T-helper 22 cell (primary cell): ENCODE measurements around the gene PTPA.
A peak's percentile ranks its signal among the peaks of the same experiment; 100 is the strongest.

Experiments
- DNase-seq: peaks from one replicate; pipeline ENCODE4 v3.0.0-alpha.2; 2020; ENCODE audit warnings: low read depth

Gene PTPA

GRCh38 chr9:129110740-129111527 is at the start of gene PTPA, which contains the start of gene CRAT:
TSS of gene PTPA (plus strand) at chr9:129111415. CDS start at chr9:129111601, 186 bp downstream.
TSS of gene CRAT (minus strand) at chr9:129110793. CDS start at chr9:129110509, 284 bp downstream.
- DNase-seq: peak; percentile 93

GRCh38 chr9:129063061-129063460 is 48.2 kb upstream of the PTPA start:
- DNase-seq: no peak

GRCh38 chr9:129064499-129064908 is 46.7 kb upstream of the PTPA start:
- DNase-seq: no peak

- DNase-seq: no peak
These were observed 43.1 kb upstream of the PTPA start for GRCh38 chr9:129068110-129068509.

- peak; percentile 24 for DNase-seq
These were observed 42.0 kb upstream of the PTPA start for GRCh38 chr9:129068990-129069861.

- DNase-seq: no peak
These were observed 41.2 kb upstream of the PTPA start for GRCh38 chr9:129069862-129070641.

- no peak for DNase-seq
These were observed 40.3 kb upstream of the PTPA start for GRCh38 chr9:129070696-129071525.

- DNase-seq: no peak
These were observed 39.6 kb upstream of the PTPA start for GRCh38 chr9:129071526-129072126.

GRCh38 chr9:129072171-129072570 is 39.0 kb upstream of the PTPA start:
- DNase-seq: no peak

- no peak for DNase-seq
These were observed 37.8 kb upstream of the PTPA start for GRCh38 chr9:129073404-129073803.

GRCh38 chr9:129074106-129074505 is 37.1 kb upstream of the PTPA start:
- no peak for DNase-seq

- DNase-seq: no peak
These were observed 35.1 kb upstream of the PTPA start for GRCh38 chr9:129075996-129076639.

- no peak for DNase-seq
These were observed 34.6 kb upstream of the PTPA start for GRCh38 chr9:129076640-129077037.

GRCh38 chr9:129077236-129077635 is 34.0 kb upstream of the PTPA start:
- no peak for DNase-seq

- no peak for DNase-seq
These were observed 32.3 kb upstream of the PTPA start for GRCh38 chr9:129078691-129079503.

GRCh38 chr9:129079829-129080228 is 31.4 kb upstream of the PTPA start:
- DNase-seq: no peak

- DNase-seq: no peak
These were observed 31.0 kb upstream of the PTPA start for GRCh38 chr9:129080298-129080600.

GRCh38 chr9:129080601-129081387 is 30.4 kb upstream of the PTPA start, which contains the start of gene DOLPP1:
TSS of gene DOLPP1 (plus strand) at chr9:129081111. CDS start at chr9:129081132, 21 bp downstream.
- peak; percentile 97 for DNase-seq
